Measurements from ENCODE around the gene SORCS2. TPM values are rescaled to one million over a fixed set of nuclear protein-coding genes. Genes with fewer than 3 reads are reported as not detected.

The SORCS2 gene
- total and polyA plus RNA-seq, 2 of the 8 experiments (the other 6 are each of a cell fraction or from before 2014, with no cell fraction given), result 0.36 to 1.8 TPM

GRCh38 chr4:7237873-7238272 is 45.5 kb downstream of the SORCS2 start:
- no peak overlapping the region for H2BK12ac ChIP-seq (ENCODE audit: low read depth, low read length)
- TF ChIP-seq NANOG (IDR thresholded peaks at IDR 0.05; ENCODE audit: insufficient read depth, low read depth, low read length, poor library complexity, severe bottlenecking) (no peak), KDM4A (IDR thresholded peaks at IDR 0.05; ENCODE audit: low read depth, low read length, severe bottlenecking) (no peak), TAF7 (optimal IDR thresholded peaks at IDR 0.05; ENCODE audit: borderline replicate concordance, low read depth, low read length) (no peak), JUND (IDR thresholded peaks at IDR 0.05; ENCODE audit: low read length) (no peak), KDM1A (IDR thresholded peaks at IDR 0.05; ENCODE audit: borderline replicate concordance, low read length) (no peak), CBX8 (IDR thresholded peaks at IDR 0.05; ENCODE audit: borderline replicate concordance, low read depth, low read length) (no peak), POLR2A (IDR thresholded peaks at IDR 0.05; ENCODE audit: control extremely low read depth in 1 of 2, low read depth in 2 of 2, low read length in 2 of 2) (no peak), SIRT6 (IDR thresholded peaks at IDR 0.05; ENCODE audit: low read length) (no peak), JUN (IDR thresholded peaks at IDR 0.05; ENCODE audit: low read depth, low read length) (no peak), TEAD4 (IDR thresholded peaks at IDR 0.05; ENCODE audit: low read depth, low read length) (no peak), PHF8 (conservative IDR thresholded peaks at IDR 0.05; ENCODE audit: low read depth, low read length) (no peak), RXRA (IDR thresholded peaks at IDR 0.05; ENCODE audit: insufficient read depth, low read depth, low read length) (no peak)
- no peaks in the 10 kb centered on the region for H3K79me1 ChIP-seq (ENCODE audit: low read depth, low read length)
- H3K4me2 ChIP-seq (ENCODE audit: insufficient read depth in 1 of 2, low read depth in 2 of 2, low read length in 2 of 2), result no peak overlapping the region
- H3K56ac ChIP-seq (replicated peaks; ENCODE audit: insufficient read length, low read depth, low read length), result no peak overlapping the region
- H2BK120ac ChIP-seq (replicated peaks; ENCODE audit: low read depth, low read length), result no peak overlapping the region
- no peak overlapping the region for H4K91ac ChIP-seq (replicated peaks; ENCODE audit: insufficient read length, low read length)
- no peak overlapping the region for H3K27ac ChIP-seq (ENCODE audit: low read depth, low read length)
- H2AK5ac ChIP-seq (ENCODE audit: low read depth, low read length), result no peak overlapping the region
- FAIRE-seq (no peak), DNase-seq (ENCODE audit: low read depth in 1 of 2, low spot score in 2 of 2) (no peak)
- no peak overlapping the region for H4K8ac ChIP-seq (ENCODE audit: extremely low read depth, insufficient read depth, low read length)
- no peak overlapping the region for H3K4me3 ChIP-seq (ENCODE audit: extremely low read depth in 1 of 4, insufficient read depth in 2 of 4, low read depth in 3 of 4, low read length in 4 of 4)
- no peaks in the 10 kb centered on the region for H3K36me3 ChIP-seq (ENCODE audit: control insufficient read depth in 2 of 4, insufficient read depth in 4 of 4, low read length in 3 of 4)
- ChIA-PET CTCF (ENCODE audit: partially characterized antibody) (interaction anchor here (0.6 to 5.9 kb wide), 35 partner anchors 10 to 482 kb away, joined by 3 to 80 read pairs (median 4); no protein-coding TSS in a partner anchor), POLR2A (ENCODE audit: partially characterized antibody) (no interaction called here)
- H2BK15ac ChIP-seq (ENCODE audit: low read length), result no peak overlapping the region
- no peaks in the 10 kb centered on the region for H3K79me2 ChIP-seq (ENCODE audit: control insufficient read depth in 1 of 2, insufficient read depth in 2 of 2, low read length in 2 of 2)
- no peaks in the 10 kb centered on the region for H4K20me1 ChIP-seq (replicated peaks in 1 of 2; ENCODE audit: control insufficient read depth in 1 of 2, insufficient read depth in 2 of 2, low read length in 2 of 2)
- no peak overlapping the region for H3K4ac ChIP-seq (replicated peaks; ENCODE audit: insufficient read length, low read depth, low read length)
- H3K4me1 ChIP-seq (replicated peaks in 1 of 4; ENCODE audit: control insufficient read depth in 3 of 4, insufficient read depth in 4 of 4, low read length in 3 of 4), result no peaks in the 10 kb centered on the region
- H2BK5ac ChIP-seq (ENCODE audit: low read depth, low read length), result no peak overlapping the region
- H3K18ac ChIP-seq (ENCODE audit: extremely low read depth, low read length), result no peak overlapping the region
- 86% methylated on average over 6 of the region's 6 CpGs; no CpG with 5 or more reads in 1 of the 2 experiments for WGBS, 2 experiments (ENCODE audit: extremely low coverage in 1 of 2, insufficient coverage in 1 of 2, insufficient read length in 1 of 2, insufficient replicate concordance in 2 of 2, low coverage in 1 of 2, low lambda C conversion rate in 2 of 2, missing lambda C conversion rate in 1 of 2)
- no peak overlapping the region for H2BK20ac ChIP-seq (ENCODE audit: low read length)
- H3K23me2 ChIP-seq (ENCODE audit: low read depth, low read length), result no peaks in the 10 kb centered on the region
- H3K23ac ChIP-seq (ENCODE audit: insufficient read length), result no peak overlapping the region
- H2AFZ ChIP-seq (ENCODE audit: low read length), result no peak overlapping the region
- H3K14ac ChIP-seq (ENCODE audit: insufficient read length), result no peak overlapping the region
- no peak overlapping the region for H3K9ac ChIP-seq (replicated peaks in 1 of 4; ENCODE audit: extremely low read depth in 1 of 4, low read depth in 3 of 4, low read length in 3 of 4)
- peaks cover 0 to 5% of the 10 kb centered on the region in 2 experiments; a peak in 1 of 4 replicates for H3K9me3 ChIP-seq (ENCODE audit: insufficient read depth in 2 of 2, low read depth in 1 of 2, low read length in 1 of 2)
- H3K27me3 ChIP-seq (replicated peaks in 1 of 4; ENCODE audit: control insufficient read depth in 3 of 4, extremely low read depth in 1 of 4, insufficient read depth in 3 of 4, low read length in 3 of 4), result no peaks in the 10 kb centered on the region
- no peak overlapping the region for H4K5ac ChIP-seq (ENCODE audit: insufficient read length, low read depth, low read length)
